Naive thymus-derived CD8-positive, alpha-beta T cell (primary cell): ENCODE data around the gene ABHD6. TPM values are rescaled to one million over a fixed set of nuclear protein-coding genes. Genes with fewer than 3 reads are reported as not detected.
A peak's percentile ranks its signal among the peaks of the same experiment; 100 is the strongest.
"Not testable (repeated sequence)": the region's sequence is repeated elsewhere in the genome, so short reads cannot be mapped to it uniquely, and the experiment has no call there.

ENCODE experiments used
- ATAC-seq, 2 donors: fragments of 150-1000 bp; cut with Tn5 transposase in 1 of 2; sonication (Bioruptor Pico), chemical (Tn5 transposase) in 1 of 2; 1 replicate in 1 of 2; 2 replicates in 1 of 2; pipeline ENCODE4 v1.10.0; 2021; ENCODE audit warnings: mild to moderate bottlenecking in 2 of 2, moderate library complexity in 2 of 2
- POLR2A ChIA-PET: fragments of 350-600 bp; sonication (Branson Sonifier 250); formaldehyde crosslinking; loops from one replicate; lab custom pipeline; 2021; ENCODE audit warnings: antibody characterized with exemption; lab: Charles Lee
- DNase-seq, 10 donors: peaks; one replicate each; pipeline versions ENCODE4 v3.0.0 to v3.0.0-alpha.2; 2020 to 2022
- H3K27ac Mint-ChIP-seq, 10 donors: one replicate each; pipeline ENCODE4 v1.8.0; 2020 to 2022; ENCODE audit warnings: mild to moderate bottlenecking in 10 of 10, mixed read lengths in 10 of 10, moderate library complexity in 4 of 10, inconsistent platforms in 1 of 10
- H3K27me3 Mint-ChIP-seq, 5 donors: one replicate each; pipeline ENCODE4 v1.8.0; 2021 to 2022; ENCODE audit warnings: mixed read lengths in 5 of 5
- H3K36me3 Mint-ChIP-seq, 3 donors: one replicate each; pipeline ENCODE4 v1.8.0; 2020 to 2022; ENCODE audit warnings: mixed read lengths in 3 of 3, mild to moderate bottlenecking in 2 of 3, inconsistent platforms in 1 of 3
- H3K4me1 Mint-ChIP-seq, 4 donors: one replicate each; pipeline ENCODE4 v1.8.0; 2021 to 2022; ENCODE audit warnings: mixed read lengths in 4 of 4
- H3K4me3 Mint-ChIP-seq, 10 donors: one replicate each; pipeline ENCODE4 v1.8.0; 2020 to 2022; ENCODE audit warnings: mild to moderate bottlenecking in 10 of 10, mixed read lengths in 10 of 10, moderate library complexity in 6 of 10, inconsistent platforms in 1 of 10
- H3K9me3 Mint-ChIP-seq, 9 donors: one replicate each; pipeline ENCODE4 v1.8.0; 2020 to 2022; ENCODE audit warnings: mixed read lengths in 9 of 9, mild to moderate bottlenecking in 3 of 9, inconsistent platforms in 1 of 9, moderate library complexity in 1 of 9
- polyA plus RNA-seq, 3 donors: library from polyadenylated mRNA; unstranded; fragments of 300-500 nt; fragmentation: Illumina TruSeq; gene quantifications; one replicate each; pipeline ENCODE4 v1.2.3, GENCODE V29; 2021
- total RNA-seq, 8 experiments: library from RNA in 2 of 8; stranded (reverse) in 2 of 8; gene quantifications; one replicate each; pipeline ENCODE4 v1.2.3 and lab custom pipeline; 2021 to 2026

The ABHD6 gene
- total and polyA plus RNA-seq, 5 experiments from 2014 or later, result 4.4 to 6.1 (median 6.0) TPM

DNA sequence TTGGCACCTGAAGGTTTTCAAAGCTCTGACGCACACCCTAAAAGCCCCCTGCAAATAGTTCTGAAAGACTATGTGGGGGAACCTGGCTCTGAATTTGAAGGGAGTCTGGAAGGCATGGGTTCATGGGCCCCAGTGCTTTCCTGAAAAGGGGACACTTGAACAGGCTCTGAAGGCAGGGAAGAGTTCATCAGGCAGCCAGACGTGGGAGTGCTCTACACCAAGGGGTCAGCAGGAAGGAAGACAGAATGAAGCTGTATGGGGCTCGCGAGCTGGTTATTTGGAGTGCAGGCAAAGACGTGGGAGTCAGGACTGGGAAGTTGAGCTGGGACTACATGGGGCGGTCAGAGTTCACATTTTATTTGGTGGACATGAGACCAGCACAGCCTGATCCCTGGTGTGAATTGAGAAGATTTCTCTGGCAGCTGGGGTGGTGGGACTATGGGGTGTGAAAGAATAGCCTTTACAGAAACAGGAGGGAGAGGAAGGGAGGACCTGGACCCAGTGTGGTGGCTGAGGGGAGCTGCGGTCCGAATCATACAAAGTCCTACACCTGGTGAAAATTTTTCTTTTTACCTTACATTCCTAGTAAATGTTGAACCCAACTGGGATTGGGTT is 12.6 kb downstream of the ABHD6 start:
- H3K4me1 Mint-ChIP-seq, result peaks cover 0 to 14% (median 2%) of the 10 kb centered on the region in 4 donors
- no peak for ATAC-seq
- peak overlapping the region in 3 of 10 donors; percentile 38 to 66 (median 52) for H3K27ac Mint-ChIP-seq
- H3K9me3 Mint-ChIP-seq, result no peaks in the 10 kb centered on the region
- POLR2A ChIA-PET, result no interaction called here
- no peak for DNase-seq
- no peaks in the 10 kb centered on the region for H3K27me3 Mint-ChIP-seq
- H3K4me3 Mint-ChIP-seq, result no peak overlapping the region
- peaks cover 0 to 17% (median 0%) of the 10 kb centered on the region in 3 donors for H3K36me3 Mint-ChIP-seq

DNA sequence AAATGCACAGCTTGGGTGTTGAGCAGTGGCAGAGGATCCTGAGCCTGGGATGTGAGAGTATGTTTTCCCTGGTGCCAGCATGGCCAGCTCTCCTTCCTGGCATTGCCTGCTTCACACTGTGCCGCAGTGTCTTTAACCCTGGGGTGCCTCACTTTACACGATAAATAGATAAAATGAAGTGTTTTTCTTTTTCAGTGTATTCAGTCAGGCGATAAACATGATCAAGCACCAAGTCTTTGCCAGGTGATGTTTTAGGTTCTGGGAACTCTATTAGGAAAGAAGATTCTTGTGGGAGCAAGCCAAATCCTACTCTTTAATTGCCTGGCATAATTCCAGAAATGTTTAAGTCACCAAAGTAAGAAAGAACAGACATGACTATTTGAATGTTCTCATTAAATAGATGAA is 14.0 kb downstream of the ABHD6 start:
- no peaks in the 10 kb centered on the region for H3K27me3 Mint-ChIP-seq
- no peak overlapping the region for H3K4me3 Mint-ChIP-seq
- no peak for ATAC-seq
- no peak for DNase-seq
- peaks cover 0 to 23% (median 1%) of the 10 kb centered on the region in 3 donors for H3K36me3 Mint-ChIP-seq
- H3K4me1 Mint-ChIP-seq, result peaks cover 0 to 14% (median 4%) of the 10 kb centered on the region in 4 donors
- POLR2A ChIA-PET, result no interaction called here
- no peak overlapping the region for H3K27ac Mint-ChIP-seq
- H3K9me3 Mint-ChIP-seq, result no peaks in the 10 kb centered on the region

DNA sequence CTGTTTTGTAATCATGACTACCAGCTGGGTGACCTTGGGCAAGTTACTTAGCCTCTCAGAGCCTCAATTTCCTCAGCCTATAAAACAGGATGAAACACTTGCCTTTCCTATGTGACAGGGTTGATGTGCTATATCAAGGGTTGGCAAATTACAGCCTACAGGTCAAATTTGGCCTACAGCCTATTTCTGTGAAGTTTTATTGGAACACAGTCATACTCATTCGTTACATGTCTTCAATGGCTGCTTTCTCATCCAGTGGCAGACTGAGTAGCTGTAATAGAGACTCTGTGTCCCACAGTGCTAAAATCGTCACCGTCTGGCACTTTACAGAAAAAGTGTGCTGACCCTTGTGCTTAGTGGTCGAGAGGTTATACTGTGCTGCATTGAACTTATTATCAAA is 16.6 kb downstream of the ABHD6 start:
- Mint-ChIP-seq H3K36me3 (peaks cover 5 to 44% (median 18%) of the 10 kb centered on the region in 3 donors), H3K4me3 (no peak overlapping the region), H3K9me3 (no peaks in the 10 kb centered on the region), H3K27me3 (no peaks in the 10 kb centered on the region), H3K27ac (no peak overlapping the region), H3K4me1 (peaks cover 0 to 11% (median 4%) of the 10 kb centered on the region in 4 donors)
- ATAC-seq, result no peak
- POLR2A ChIA-PET, result no interaction called here
- DNase-seq, result no peak

DNA sequence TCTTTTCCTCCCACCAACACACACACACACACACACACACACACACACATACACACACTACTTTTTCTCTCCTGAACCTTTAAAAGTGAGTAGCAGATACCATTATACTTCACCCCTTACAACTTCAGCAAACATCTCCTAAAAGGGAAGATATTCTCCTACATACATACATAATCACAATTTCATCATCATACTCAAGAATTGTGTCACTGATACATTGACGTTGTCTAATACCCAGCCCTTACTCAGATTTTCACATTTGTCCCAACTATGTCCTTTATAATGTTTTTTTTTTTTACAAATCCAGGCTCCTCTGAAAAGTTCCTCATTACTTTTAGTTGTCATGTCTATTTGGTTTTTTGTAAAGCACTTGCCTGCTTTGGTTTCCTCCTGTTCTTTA is 18.5 kb downstream of the ABHD6 start:
- no peaks in the 10 kb centered on the region for H3K27me3 Mint-ChIP-seq
- H3K36me3 Mint-ChIP-seq, result peaks cover 5 to 45% (median 20%) of the 10 kb centered on the region in 3 donors
- peak overlapping the region in 1 of 10 donors; percentile 7 for H3K27ac Mint-ChIP-seq
- no peak overlapping the region for H3K4me3 Mint-ChIP-seq
- H3K9me3 Mint-ChIP-seq, result no peaks in the 10 kb centered on the region
- DNase-seq (no peak), ATAC-seq (no peak)
- peaks cover 0 to 8% (median 2%) of the 10 kb centered on the region in 4 donors for H3K4me1 Mint-ChIP-seq
- POLR2A ChIA-PET, result interaction anchor here (0.7 kb wide), 1 partner anchor 1430 kb away, joined by 4 read pairs; no protein-coding TSS in a partner anchor

DNA sequence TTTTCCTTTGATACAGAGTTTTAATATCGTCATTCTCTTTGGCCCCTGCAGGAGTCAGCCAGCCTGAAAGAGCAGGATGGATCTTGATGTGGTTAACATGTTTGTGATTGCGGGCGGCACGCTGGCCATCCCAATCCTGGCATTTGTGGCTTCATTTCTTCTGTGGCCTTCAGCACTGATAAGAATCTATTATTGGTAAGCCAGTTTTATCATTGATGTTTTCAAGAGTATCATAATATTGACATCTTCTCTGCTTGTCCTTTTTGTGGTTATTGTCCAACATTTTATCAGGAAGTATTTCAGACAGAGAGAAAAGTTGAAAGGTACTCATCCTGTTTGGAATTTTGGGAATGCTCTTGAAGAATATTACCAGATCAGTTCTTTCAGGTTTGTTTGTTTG is 18.9 kb downstream of the ABHD6 start:
- Mint-ChIP-seq H3K27me3 (no peaks in the 10 kb centered on the region), H3K4me3 (no peak overlapping the region), H3K36me3 (peaks cover 5 to 42% (median 20%) of the 10 kb centered on the region in 3 donors), H3K4me1 (peaks cover 0 to 8% (median 2%) of the 10 kb centered on the region in 4 donors), H3K27ac (no peak overlapping the region), H3K9me3 (no peaks in the 10 kb centered on the region)
- ATAC-seq, result no peak
- POLR2A ChIA-PET, result no interaction called here
- no peak for DNase-seq

DNA sequence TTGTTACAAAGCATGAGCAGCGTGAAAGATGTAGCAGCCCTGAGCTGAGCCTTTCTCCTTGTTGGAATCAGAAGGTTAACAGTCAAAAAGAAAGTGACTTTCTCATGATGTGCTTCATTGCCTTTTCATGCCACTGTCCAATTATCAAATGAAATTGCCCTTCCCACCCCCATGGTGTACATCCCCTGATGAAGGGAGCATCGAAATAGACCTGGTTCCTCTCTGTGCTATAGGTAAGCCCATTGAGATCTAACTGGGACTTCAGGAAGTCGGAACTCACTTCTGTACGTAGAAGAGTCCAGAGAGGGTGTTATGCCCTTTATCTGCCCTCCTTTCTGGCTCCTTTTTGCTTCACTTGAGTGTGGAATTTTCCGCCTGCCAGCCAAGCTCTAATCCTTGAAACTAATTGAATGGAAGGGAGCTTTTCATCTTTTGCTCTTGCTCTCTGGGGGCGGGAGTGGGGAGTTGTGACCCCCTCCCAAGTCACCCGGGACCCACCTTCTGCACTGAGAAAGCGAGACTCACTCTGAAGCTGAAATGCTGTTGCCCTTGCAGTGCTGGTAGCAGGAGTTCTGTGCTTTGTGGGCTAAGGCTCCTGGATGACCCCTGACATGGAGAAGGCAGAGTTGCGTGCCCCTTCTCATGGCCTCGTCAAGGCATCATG is 20.9 kb downstream of the ABHD6 start:
- ATAC-seq, result no peak
- no peak overlapping the region for H3K4me3 Mint-ChIP-seq
- H3K36me3 Mint-ChIP-seq, result peaks cover 5 to 39% (median 20%) of the 10 kb centered on the region in 3 donors
- H3K9me3 Mint-ChIP-seq, result no peaks in the 10 kb centered on the region
- H3K27me3 Mint-ChIP-seq, result no peaks in the 10 kb centered on the region
- H3K4me1 Mint-ChIP-seq, result peaks cover 0 to 3% (median 1%) of the 10 kb centered on the region in 4 donors
- no peak for DNase-seq
- peak overlapping the region in 1 of 10 donors; percentile 40 for H3K27ac Mint-ChIP-seq
- POLR2A ChIA-PET, result no interaction called here

DNA sequence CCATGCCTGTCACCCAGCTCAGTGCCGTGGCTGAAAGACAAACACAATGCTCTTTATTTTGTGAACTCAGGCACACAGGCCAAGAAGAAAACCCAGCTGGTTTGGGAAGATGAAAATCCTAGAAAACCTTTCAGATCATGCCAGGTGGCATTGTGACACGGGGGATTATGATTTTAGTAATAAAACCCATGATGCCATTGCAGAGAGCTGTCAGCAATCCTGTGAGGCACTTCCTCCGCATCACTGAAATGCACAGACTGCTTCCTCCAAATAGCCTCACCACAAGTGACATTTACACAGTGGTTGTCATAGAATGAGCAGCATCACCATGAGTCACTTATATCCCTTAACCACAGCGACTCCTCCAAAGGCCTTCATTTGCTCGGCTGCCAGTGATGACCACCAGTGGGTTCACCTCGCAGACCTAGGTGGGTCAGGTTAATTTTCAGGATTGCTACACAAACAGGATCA is 22.7 kb downstream of the ABHD6 start:
- Mint-ChIP-seq H3K36me3 (peaks cover 5 to 39% (median 20%) of the 10 kb centered on the region in 3 donors), H3K4me1 (peaks cover 0 to 3% (median 1%) of the 10 kb centered on the region in 4 donors), H3K27ac (no peak overlapping the region), H3K4me3 (no peak overlapping the region), H3K9me3 (no peaks in the 10 kb centered on the region), H3K27me3 (no peaks in the 10 kb centered on the region)
- ATAC-seq (no peak), DNase-seq (no peak)
- POLR2A ChIA-PET, result no interaction called here

DNA sequence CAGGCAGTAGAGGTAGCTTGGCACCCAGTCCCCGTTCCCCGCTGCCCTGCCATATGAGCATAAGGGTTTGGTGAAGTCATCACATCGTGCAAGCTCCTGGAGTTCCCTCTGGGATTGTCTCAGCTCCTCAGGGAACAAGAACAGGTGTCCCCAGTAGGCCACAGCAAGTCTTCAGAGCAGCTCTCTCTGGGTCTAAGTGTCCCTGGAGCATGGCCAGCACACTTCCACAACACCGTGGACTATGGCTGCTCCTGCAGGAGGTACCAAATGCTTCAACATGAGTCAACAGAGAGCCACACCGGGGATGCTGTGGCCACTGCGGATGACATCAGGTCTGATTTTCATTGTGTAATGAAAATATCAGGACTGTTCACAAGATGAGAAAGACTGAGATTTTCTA is 23.1 kb downstream of the ABHD6 start:
- DNase-seq (no peak), ATAC-seq (no peak)
- peaks cover 5 to 39% (median 20%) of the 10 kb centered on the region in 3 donors for H3K36me3 Mint-ChIP-seq
- H3K4me1 Mint-ChIP-seq, result peaks cover 0 to 3% (median 1%) of the 10 kb centered on the region in 4 donors
- H3K27ac Mint-ChIP-seq, result no peak overlapping the region
- H3K27me3 Mint-ChIP-seq, result no peaks in the 10 kb centered on the region
- POLR2A ChIA-PET, result no interaction called here
- H3K9me3 Mint-ChIP-seq, result no peaks in the 10 kb centered on the region
- no peak overlapping the region for H3K4me3 Mint-ChIP-seq

DNA sequence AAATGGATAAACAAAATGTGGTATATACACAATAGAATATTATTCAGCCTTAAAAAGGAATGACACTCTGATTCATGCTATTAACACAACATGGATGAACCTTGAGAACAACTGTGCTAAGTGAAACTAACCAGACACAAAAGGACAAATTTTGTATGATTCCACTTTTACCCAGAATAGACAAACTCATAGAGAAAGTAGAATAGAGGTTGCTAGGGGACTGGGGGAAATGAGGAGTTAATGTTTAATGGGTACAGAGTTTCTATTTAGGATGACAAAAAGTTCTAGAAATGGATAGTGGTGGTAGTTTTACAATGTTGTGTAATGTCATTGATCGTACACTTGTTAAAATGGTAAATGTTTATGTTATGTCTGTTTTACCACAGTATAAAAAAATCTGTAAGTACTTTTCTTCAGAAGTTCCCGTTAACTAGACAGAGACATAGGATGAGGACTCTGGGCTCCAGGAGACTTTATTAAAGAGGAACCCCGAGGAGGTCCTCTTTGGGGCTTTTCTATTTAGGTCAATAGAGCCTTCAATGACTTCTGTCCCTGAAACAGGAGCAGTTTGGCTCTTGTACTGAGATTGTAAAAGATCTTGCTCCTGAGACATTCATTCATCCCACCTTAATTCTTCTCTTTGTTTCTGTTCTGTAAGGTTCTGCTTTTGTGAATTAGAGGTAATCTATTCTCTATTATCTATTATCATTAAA is 24.5 kb downstream of the ABHD6 start:
- Mint-ChIP-seq H3K36me3 (peaks cover 5 to 32% (median 15%) of the 10 kb centered on the region in 3 donors), H3K27me3 (no peaks in the 10 kb centered on the region), H3K4me3 (no peak overlapping the region), H3K4me1 (peaks cover 0 to 2% (median 0%) of the 10 kb centered on the region in 4 donors), H3K27ac (no peak overlapping the region), H3K9me3 (no peaks in the 10 kb centered on the region)
- ATAC-seq (no peak), DNase-seq (no peak)
- POLR2A ChIA-PET, result no interaction called here

DNA sequence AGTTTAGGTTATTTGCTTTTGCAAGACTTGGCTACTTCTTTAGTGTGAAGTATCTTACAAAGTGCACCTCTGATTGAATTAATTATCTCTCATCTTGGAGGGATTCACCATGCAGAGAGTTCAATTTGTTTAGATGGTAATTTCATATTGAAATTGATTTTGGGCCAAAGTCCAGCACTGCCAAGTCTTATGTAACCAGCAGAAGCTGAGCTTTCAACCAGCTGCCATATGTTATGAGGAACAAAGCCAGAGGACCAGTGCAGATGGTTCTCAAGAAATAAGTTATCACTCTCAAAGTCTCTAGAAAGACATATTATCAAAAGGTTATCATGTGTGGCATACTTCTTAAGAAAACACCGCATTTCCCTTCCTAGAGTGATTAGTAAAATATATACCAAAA is 29.0 kb downstream of the ABHD6 start:
- Mint-ChIP-seq H3K4me3 (no peak overlapping the region), H3K9me3 (no peaks in the 10 kb centered on the region), H3K4me1 (no peaks in the 10 kb centered on the region), H3K27me3 (no peaks in the 10 kb centered on the region), H3K27ac (no peak overlapping the region), H3K36me3 (peaks cover 0 to 28% (median 7%) of the 10 kb centered on the region in 3 donors)
- DNase-seq (no peak), ATAC-seq (no peak)
- POLR2A ChIA-PET, result no interaction called here

DNA sequence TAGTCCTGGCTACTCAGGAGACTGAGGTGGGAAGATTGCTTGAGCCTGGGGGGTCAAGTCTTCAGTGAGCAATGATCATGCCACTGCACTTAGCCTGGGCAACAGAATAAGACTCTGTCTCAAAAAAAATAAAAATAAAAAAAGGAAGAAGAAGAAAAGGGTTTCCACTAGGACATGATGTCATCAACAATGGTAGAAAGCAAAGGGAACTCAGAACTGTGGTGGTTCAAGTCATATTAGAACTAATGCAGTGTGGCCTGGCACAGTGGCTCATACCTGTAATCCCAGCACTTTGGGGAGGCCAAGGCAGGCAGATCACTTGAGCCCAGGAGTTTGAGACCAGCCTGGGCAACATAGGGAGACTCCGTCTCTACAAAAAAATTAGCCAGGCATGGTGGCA is 30.0 kb downstream of the ABHD6 start:
- ATAC-seq, POLR2A ChIA-PET, H3K9me3 Mint-ChIP-seq, H3K27me3 Mint-ChIP-seq, DNase-seq, H3K4me3 Mint-ChIP-seq, H3K4me1 Mint-ChIP-seq: not testable (repeated sequence)
- Mint-ChIP-seq H3K27ac (peak overlapping the region in 2 of 10 donors; percentile 21 to 53), H3K36me3 (peaks cover 3 to 30% (median 7%) of the 10 kb centered on the region in 3 donors)

DNA sequence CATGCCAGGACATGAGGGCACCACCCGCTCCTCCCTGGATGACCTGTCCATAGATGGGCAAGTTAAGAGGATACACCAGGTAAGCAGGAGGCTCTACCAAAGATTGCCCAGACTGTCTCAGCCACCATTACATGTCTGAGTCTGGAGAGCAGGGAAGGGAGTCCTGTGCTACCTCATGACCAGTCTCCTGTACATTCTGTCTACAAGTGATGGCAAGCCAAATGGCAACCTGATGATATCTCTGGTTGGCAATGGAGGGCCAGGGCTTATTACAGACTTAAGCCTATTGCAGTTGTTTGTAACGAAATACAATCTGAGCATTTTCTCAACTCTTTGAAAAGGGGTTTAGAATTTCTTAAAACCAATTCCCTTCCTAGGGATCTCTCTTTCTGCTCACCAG is 31.8 kb downstream of the ABHD6 start:
- POLR2A ChIA-PET, result no interaction called here

DNA sequence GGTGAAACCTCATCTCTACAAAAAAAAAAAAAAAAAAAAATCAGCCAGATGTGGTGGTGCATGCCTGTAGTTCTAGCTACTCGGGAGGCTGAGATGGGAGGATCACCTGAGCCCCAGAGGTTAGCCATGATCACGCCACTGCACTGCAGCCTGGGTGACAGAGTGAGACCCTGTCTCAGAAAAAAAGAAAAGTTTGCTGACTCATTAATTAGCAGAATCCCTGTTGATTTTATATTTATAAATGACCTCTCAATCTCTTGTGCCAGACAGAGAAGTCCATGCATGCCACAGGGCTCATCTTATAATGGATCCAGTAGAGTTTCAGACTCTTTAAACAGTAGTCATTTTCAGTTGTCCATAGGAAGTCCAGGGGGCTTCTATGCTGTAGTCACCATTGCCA is 32.9 kb downstream of the ABHD6 start:
- Mint-ChIP-seq H3K27me3 (no peaks in the 10 kb centered on the region), H3K36me3 (peaks cover 11 to 51% (median 22%) of the 10 kb centered on the region in 3 donors), H3K9me3 (peaks cover 0 to 2% (median 0%) of the 10 kb centered on the region in 9 donors), H3K4me1 (peaks cover 0 to 5% (median 0%) of the 10 kb centered on the region in 4 donors), H3K27ac (no peak overlapping the region), H3K4me3 (no peak overlapping the region)
- no peak for DNase-seq
- ATAC-seq, result no peak
- POLR2A ChIA-PET, result no interaction called here

More for the DNA sequence above, 31.8 kb downstream of the ABHD6 start:
- H3K4me1 Mint-ChIP-seq, result peaks cover 0 to 5% (median 0%) of the 10 kb centered on the region in 4 donors
- no peak for ATAC-seq
- no peaks in the 10 kb centered on the region for H3K27me3 Mint-ChIP-seq
- H3K4me3 Mint-ChIP-seq, result no peak overlapping the region
- DNase-seq, result no peak
- H3K9me3 Mint-ChIP-seq, result no peaks in the 10 kb centered on the region
- no peak overlapping the region for H3K27ac Mint-ChIP-seq
- peaks cover 3 to 42% (median 16%) of the 10 kb centered on the region in 3 donors for H3K36me3 Mint-ChIP-seq
